Endothelial cell of umbilical vein (primary cell): ENCODE data around the gene MTHFR. TPM values are rescaled to one million over a fixed set of nuclear protein-coding genes. Genes with fewer than 3 reads are reported as not detected.

Experiments
- BruUV-seq: library from RNA; stranded (reverse); fragments of 400-500 nt; replicated peaks from 2 replicates; lab custom pipeline; 2021; lab: Mats Ljungman, UMichigan
- CTCF ChIA-PET: fragments of 300-600, 350-600 bp; sonication (Branson Sonifier 250); formaldehyde crosslinking; loops from one replicate; lab custom pipeline; 2021; ENCODE audit warnings: antibody characterized with exemption, inconsistent platforms; lab: Charles Lee
- POLR2A ChIA-PET: fragments of 300-600, 350-600 bp; sonication (Branson Sonifier 250); formaldehyde crosslinking; loops from one replicate; lab custom pipeline; 2021; ENCODE audit warnings: antibody characterized with exemption, inconsistent platforms; lab: Charles Lee
- DNase-seq: peaks from one replicate; pipeline ENCODE4 v3.0.0-alpha.2; 2011; ENCODE audit warnings: low read depth, low spot score
- FAIRE-seq: peaks from 2 replicates; lab custom pipeline; 2011; peaks lifted over from hg19 to GRCh38; lab: Jason Lieb, UNC
- H2AFZ ChIP-seq: 2 replicates; pipeline ENCODE4 v1.6.0; 2012; ENCODE audit warnings: low read depth, low read length, control low read depth, inconsistent platforms
- H3K27ac ChIP-seq: 2 replicates; pipeline ENCODE4 v1.5.1; 2011; ENCODE audit warnings: low read depth, mild to moderate bottlenecking, control low read depth, low read length, moderate library complexity; ENCODE audit not compliant: insufficient read depth
- H3K27me3 ChIP-seq, 2 experiments: 2 replicates each; pipeline versions ENCODE4 v1.6.0 to v1.6.1; 2011; ENCODE audit warnings: low read length in 2 of 2, mixed read lengths in 1 of 2; ENCODE audit not compliant: control insufficient read depth in 2 of 2, insufficient read depth in 2 of 2
- H3K36me3 ChIP-seq, 2 experiments: 2 replicates in 1 of 2; 3 replicates in 1 of 2; pipeline ENCODE4 v1.5.1; 2011; ENCODE audit warnings: low read length in 2 of 2, mild to moderate bottlenecking in 1 of 2, moderate library complexity in 1 of 2; ENCODE audit not compliant: control insufficient read depth in 2 of 2, insufficient read depth in 2 of 2; ENCODE audit errors: extremely low read depth in 1 of 2
- H3K4me1 ChIP-seq: 3 replicates; pipeline ENCODE4 v1.5.1; 2011; ENCODE audit warnings: mild to moderate bottlenecking, low read length; ENCODE audit not compliant: control insufficient read depth, insufficient read depth; ENCODE audit errors: extremely low read depth
- H3K4me2 ChIP-seq: 2 replicates; pipeline ENCODE4 v1.6.1; 2011; ENCODE audit warnings: low read length, control low read depth, mixed read lengths; ENCODE audit not compliant: insufficient read depth
- H3K4me3 ChIP-seq, 3 experiments: fragments of 200-600 bp in 1 of 3; sonication (generic), shearing (Covaris generic) in 1 of 3; replicated peaks in 1 of 3; 2 replicates each; pipeline ENCODE4 v1.5.1; 2011 to 2016; ENCODE audit warnings: control low read depth in 3 of 3, low read length in 3 of 3, mild to moderate bottlenecking in 2 of 3, inconsistent platforms in 1 of 3, low read depth in 1 of 3, moderate library complexity in 1 of 3; ENCODE audit not compliant: insufficient read depth in 1 of 3
- H3K79me2 ChIP-seq: 2 replicates; pipeline ENCODE4 v1.6.0; 2012; ENCODE audit warnings: low read length, inconsistent platforms; ENCODE audit not compliant: control insufficient read depth, insufficient read depth
- H3K9ac ChIP-seq: replicated peaks from 2 replicates; pipeline ENCODE3; 2011; ENCODE audit warnings: low read length, control low read depth; ENCODE audit not compliant: insufficient read depth; ENCODE audit errors: extremely low read depth
- H3K9me1 ChIP-seq: replicated peaks from 3 replicates; pipeline ENCODE4 v1.6.0; 2011; ENCODE audit warnings: mild to moderate bottlenecking, low read length; ENCODE audit not compliant: control insufficient read depth, insufficient read depth; ENCODE audit errors: extremely low read depth
- H3K9me3 ChIP-seq: replicated peaks from 2 replicates; pipeline ENCODE4 v1.5.1; 2012; ENCODE audit warnings: low read length, inconsistent platforms; ENCODE audit not compliant: control insufficient read depth, insufficient read depth
- H4K20me1 ChIP-seq: replicated peaks from 2 replicates; pipeline ENCODE3; 2011; ENCODE audit warnings: mild to moderate bottlenecking, low read length; ENCODE audit not compliant: control insufficient read depth, insufficient read depth; ENCODE audit errors: extremely low read depth
- CTCF ChIP-seq, 2 donors: IDR thresholded peaks; 1 replicate in 1 of 2; 2 replicates in 1 of 2; pipeline ENCODE4 v1.5.1; 2011; ENCODE audit warnings: low read length in 2 of 2, mild to moderate bottlenecking in 2 of 2, moderate library complexity in 2 of 2, control low read depth in 1 of 2, inconsistent platforms in 1 of 2, low read depth in 1 of 2; ENCODE audit not compliant: insufficient read depth in 1 of 2; ENCODE audit errors: extremely low read depth in 1 of 2
- EZH2 ChIP-seq: IDR thresholded peaks from 2 replicates; pipeline ENCODE4 v1.6.1; 2012; ENCODE audit warnings: borderline replicate concordance, low read depth, mild to moderate bottlenecking, moderate library complexity, low read length, inconsistent platforms; ENCODE audit not compliant: severe bottlenecking
- FOS ChIP-seq: IDR thresholded peaks from 2 replicates; pipeline ENCODE4 v1.6.1; 2011; ENCODE audit warnings: mild to moderate bottlenecking, low read length, moderate library complexity, borderline replicate concordance; ENCODE audit not compliant: insufficient read depth
- GATA2 ChIP-seq: IDR thresholded peaks from 2 replicates; pipeline ENCODE4 v1.7.0; 2011; ENCODE audit warnings: low read depth, mild to moderate bottlenecking, moderate library complexity, mixed read lengths, low read length; ENCODE audit not compliant: insufficient read length, insufficient read depth
- JUN ChIP-seq: IDR thresholded peaks from 2 replicates; pipeline ENCODE4 v1.6.1; 2011; ENCODE audit warnings: borderline replicate concordance, low read depth; ENCODE audit not compliant: insufficient read length, insufficient read depth
- MYC ChIP-seq: IDR thresholded peaks from one replicate; pipeline ENCODE4 v1.6.1; 2011; ENCODE audit warnings: mild to moderate bottlenecking, low read depth, low read length
- POLR2A ChIP-seq: IDR thresholded peaks from 2 replicates; pipeline ENCODE4 v1.6.1; 2012; ENCODE audit warnings: low read depth, mild to moderate bottlenecking, control low read depth, low read length
- POLR2AphosphoS5 ChIP-seq: IDR thresholded peaks from 2 replicates; pipeline ENCODE4 v1.6.1; 2012; ENCODE audit warnings: low read depth, mild to moderate bottlenecking, control low read depth, low read length, moderate library complexity; ENCODE audit not compliant: insufficient read depth
- dilution Hi-C: fragments of 300-500 bp; cut with MboI; formaldehyde crosslinking; loops from one replicate; pipeline ENCODE4 v1.15.0; 2019; ENCODE audit warnings: low sequenced_read_pairs; ENCODE audit not compliant: extremely low pct_ligation_motif_present
- intact Hi-C: fragments of 100-400 bp; cut with micrococcal nuclease; formaldehyde crosslinking; loops from one replicate; pipeline ENCODE4 v1.10.0; 2022
- polyA plus RNA-seq, 4 experiments: library from polyadenylated mRNA; depleted of rRNA in 3 of 4; stranded (reverse) in 3 of 4; unstranded in 1 of 4; fragments of >200 nt; gene quantifications; 2 replicates each; pipeline versions ENCODE4 v1.2.1 to v1.2.3, GENCODE V29; 2011 to 2012; ENCODE audit warnings: missing spikeins in 1 of 4
- total RNA-seq: library from RNA; stranded (reverse); gene quantifications from 2 replicates; pipeline ENCODE4 v1.2.3, GENCODE V29; 2021
- TF ChIP-seq, protein P1 (sequence below): IDR thresholded peaks from 2 replicates; pipeline ENCODE4 v1.6.1; 2011; ENCODE audit not compliant: insufficient read depth, insufficient read length

The MTHFR gene
- total and polyA plus RNA-seq, 2 donors (not counting 3 experiments of a cell fraction or from before 2014, with no cell fraction given) = 13.8 to 25.3 TPM

DNA sequence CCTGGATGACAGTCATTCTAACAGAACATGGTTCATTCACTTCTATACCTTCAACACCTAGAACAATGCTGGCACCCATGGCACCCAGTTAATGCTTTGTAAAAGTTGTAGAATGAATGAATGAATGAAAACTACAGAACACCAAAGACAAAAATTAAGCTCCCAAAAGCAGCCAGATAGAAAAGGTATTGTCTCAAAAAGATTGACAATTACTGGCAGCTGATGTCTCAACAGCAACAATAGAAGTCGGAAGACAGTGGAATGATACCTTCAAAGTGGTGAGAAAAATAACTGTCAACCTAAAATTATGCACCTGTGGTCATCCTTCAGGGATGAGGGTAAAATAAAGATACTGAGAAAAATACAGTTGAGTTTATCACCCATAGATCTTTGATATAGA is 48.7 kb downstream of the MTHFR start:
- Histone ChIP-seq H3K27ac (no peak overlapping the region), H3K4me1 (no peaks in the 10 kb centered on the region), H3K9me1 (no peaks in the 10 kb centered on the region), H2AFZ (no peak overlapping the region), H3K4me2 (no peak overlapping the region), H3K27me3 (peaks cover 0 to 6% of the 10 kb centered on the region in 2 experiments), H3K4me3 (no peak overlapping the region), H3K9me3 (no peaks in the 10 kb centered on the region), H3K9ac (no peak overlapping the region), H4K20me1 (no peaks in the 10 kb centered on the region), H3K36me3 (no peaks in the 10 kb centered on the region), H3K79me2 (no peaks in the 10 kb centered on the region)
- dilution Hi-C loops (no loop called here), intact Hi-C loops (no loop called here)
- no peak for DNase-seq
- TF ChIP-seq, protein P1, sequence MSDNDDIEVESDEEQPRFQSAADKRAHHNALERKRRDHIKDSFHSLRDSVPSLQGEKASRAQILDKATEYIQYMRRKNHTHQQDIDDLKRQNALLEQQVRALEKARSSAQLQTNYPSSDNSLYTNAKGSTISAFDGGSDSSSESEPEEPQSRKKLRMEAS = no peak
- TF ChIP-seq CTCF (IDR thresholded peaks at IDR 0.05; ENCODE audit: extremely low read depth in 1 of 2, insufficient read depth in 1 of 2, low read depth in 1 of 2, low read length in 2 of 2) (no peak), GATA2 (no peak), MYC (no peak), EZH2 (no peak), POLR2AphosphoS5 (no peak), FOS (no peak), JUN (no peak), POLR2A (no peak)
- no TSS peak for BruUV-seq
- ChIA-PET CTCF (interaction anchor here (1.4 kb wide), 1 partner anchor 106 kb away, joined by 4 read pairs; no protein-coding TSS in a partner anchor), POLR2A (no interaction called here)
- no peak for FAIRE-seq
